Parathyroid adenoma (tissue), 2 donors: Measurements from ENCODE around the gene PDE9A.

Experiments
- H2AFZ ChIP-seq: fragments of 300-600 bp; sonication (generic); one replicate; pipeline ENCODE4 v1.7.0; 2017; ENCODE audit warnings: antibody characterized with exemption, mild to moderate bottlenecking
- H3K27ac ChIP-seq: fragments of 300-600 bp; sonication (generic); one replicate; pipeline ENCODE4 v1.7.0; 2017
- H3K27me3 ChIP-seq: fragments of 300-600 bp; sonication (generic); one replicate; pipeline ENCODE4 v1.7.0; 2017; ENCODE audit warnings: low read length; ENCODE audit not compliant: control insufficient read depth, insufficient read depth
- H3K36me3 ChIP-seq: fragments of 300-600 bp; sonication (generic); one replicate; pipeline ENCODE4 v1.7.0; 2017; ENCODE audit warnings: low read length; ENCODE audit not compliant: control insufficient read depth, insufficient read depth
- H3K4me1 ChIP-seq: fragments of 300-600 bp; sonication (generic); one replicate; pipeline ENCODE4 v1.7.0; 2017; ENCODE audit warnings: control low read depth
- H3K4me2 ChIP-seq: fragments of 300-600 bp; sonication (generic); one replicate; pipeline ENCODE4 v1.7.0; 2017; ENCODE audit warnings: low read length
- H3K4me3 ChIP-seq: fragments of 300-600 bp; sonication (generic); one replicate; pipeline ENCODE4 v1.7.0; 2017; ENCODE audit warnings: low read depth, low read length
- H3K79me2 ChIP-seq: fragments of 300-600 bp; sonication (generic); one replicate; pipeline ENCODE4 v1.7.0; 2017; ENCODE audit warnings: control low read depth
- H3K9ac ChIP-seq: fragments of 300-600 bp; sonication (generic); one replicate; pipeline ENCODE4 v1.7.0; 2017; ENCODE audit warnings: mild to moderate bottlenecking
- H3K9me3 ChIP-seq: fragments of 300-600 bp; sonication (generic); one replicate; pipeline ENCODE4 v1.7.0; 2017; ENCODE audit warnings: low read length; ENCODE audit not compliant: control insufficient read depth
- CTCF ChIP-seq: fragments of 300-600 bp; sonication (generic); IDR thresholded peaks from one replicate; pipeline ENCODE4 v1.7.0; 2017; ENCODE audit warnings: antibody characterized with exemption, mild to moderate bottlenecking
- donor health status: primary hyperparathyroidism.

The PDE9A gene

GRCh38 chr21:42635848-42636519, 17.4 kb upstream of the PDE9A start:
- Histone ChIP-seq H3K9ac (no peak overlapping the region), H3K36me3 (no peaks in the 10 kb centered on the region), H3K4me1 (no peaks in the 10 kb centered on the region), H3K27me3 (no peaks in the 10 kb centered on the region), H3K27ac (no peak overlapping the region), H2AFZ (no peak overlapping the region), H3K4me2 (no peak overlapping the region), H3K9me3 (no peaks in the 10 kb centered on the region), H3K4me3 (no peak overlapping the region), H3K79me2 (no peaks in the 10 kb centered on the region)
- no peak for TF ChIP-seq CTCF

GRCh38 chr21:42636520-42637266, 16.7 kb upstream of the PDE9A start:
- H3K4me1 ChIP-seq = no peaks in the 10 kb centered on the region
- no peak for TF ChIP-seq CTCF
- H3K4me3 ChIP-seq = no peak overlapping the region
- no peak overlapping the region for H2AFZ ChIP-seq
- H3K79me2 ChIP-seq = no peaks in the 10 kb centered on the region
- H3K9ac ChIP-seq = no peak overlapping the region
- no peaks in the 10 kb centered on the region for H3K27me3 ChIP-seq
- H3K4me2 ChIP-seq = no peak overlapping the region
- no peak overlapping the region for H3K27ac ChIP-seq
- H3K36me3 ChIP-seq = no peaks in the 10 kb centered on the region
- H3K9me3 ChIP-seq = no peaks in the 10 kb centered on the region

- no peaks in the 10 kb centered on the region for H3K9me3 ChIP-seq
- H3K4me3 ChIP-seq = no peak overlapping the region
- TF ChIP-seq CTCF = no peak
- no peak overlapping the region for H3K9ac ChIP-seq
- H3K36me3 ChIP-seq = no peaks in the 10 kb centered on the region
- no peaks in the 10 kb centered on the region for H3K27me3 ChIP-seq
- no peaks in the 10 kb centered on the region for H3K79me2 ChIP-seq
- H3K27ac ChIP-seq = no peak overlapping the region
- H3K4me2 ChIP-seq = no peak overlapping the region
- H2AFZ ChIP-seq = no peak overlapping the region
- no peaks in the 10 kb centered on the region for H3K4me1 ChIP-seq
Observed at GRCh38 chr21:42637267-42638041, 16.0 kb upstream of the PDE9A start.

- no peaks in the 10 kb centered on the region for H3K36me3 ChIP-seq
- no peaks in the 10 kb centered on the region for H3K27me3 ChIP-seq
- no peaks in the 10 kb centered on the region for H3K9me3 ChIP-seq
- no peak for TF ChIP-seq CTCF
- no peak overlapping the region for H3K4me3 ChIP-seq
- H3K79me2 ChIP-seq = no peaks in the 10 kb centered on the region
- no peak overlapping the region for H3K9ac ChIP-seq
- H3K4me2 ChIP-seq = no peak overlapping the region
- H3K27ac ChIP-seq = no peak overlapping the region
- no peaks in the 10 kb centered on the region for H3K4me1 ChIP-seq
- H2AFZ ChIP-seq = no peak overlapping the region
Observed at GRCh38 chr21:42638266-42638863, 15.1 kb upstream of the PDE9A start.
